Panc1 (cell line): Measurements from ENCODE around the gene SHKBP1.

Experiments used
- CTCF ChIP-seq: fragments of 450-650 bp; IDR thresholded peaks from 2 replicates; pipeline ENCODE4 v1.5.1; 2017; ENCODE audit warnings: mild to moderate bottlenecking
- REST ChIP-seq, 2 experiments: IDR thresholded peaks; 2 replicates each; pipeline ENCODE4 v1.6.1; 2011 to 2012; ENCODE audit warnings: low read depth in 2 of 2, control low read depth in 1 of 2, low read length in 1 of 2, mild to moderate bottlenecking in 1 of 2, moderate library complexity in 1 of 2; ENCODE audit not compliant: insufficient read depth in 1 of 2
- SIN3A ChIP-seq: IDR thresholded peaks from 2 replicates; pipeline ENCODE4 v1.6.1; 2012; ENCODE audit warnings: low read depth, mild to moderate bottlenecking, low read length, moderate library complexity, borderline replicate concordance; ENCODE audit not compliant: insufficient read depth

- no peak for TF ChIP-seq CTCF
- TF ChIP-seq SIN3A = no peak
- no peak for TF ChIP-seq REST (IDR thresholded peaks at IDR 0.05; ENCODE audit: insufficient read depth in 1 of 2, low read depth in 2 of 2, low read length in 1 of 2)
Measured at GRCh38 chr19:40567750-40568494, 8.8 kb upstream of the SHKBP1 start.
